ENCODE measurements around the gene HACD4. TPM values are rescaled to one million over a fixed set of nuclear protein-coding genes. Genes with fewer than 3 reads are reported as not detected.

Gene HACD4
- total and polyA plus RNA-seq, 2 experiments from 2014 or later = 1.2 to 1.3 TPM

DNA sequence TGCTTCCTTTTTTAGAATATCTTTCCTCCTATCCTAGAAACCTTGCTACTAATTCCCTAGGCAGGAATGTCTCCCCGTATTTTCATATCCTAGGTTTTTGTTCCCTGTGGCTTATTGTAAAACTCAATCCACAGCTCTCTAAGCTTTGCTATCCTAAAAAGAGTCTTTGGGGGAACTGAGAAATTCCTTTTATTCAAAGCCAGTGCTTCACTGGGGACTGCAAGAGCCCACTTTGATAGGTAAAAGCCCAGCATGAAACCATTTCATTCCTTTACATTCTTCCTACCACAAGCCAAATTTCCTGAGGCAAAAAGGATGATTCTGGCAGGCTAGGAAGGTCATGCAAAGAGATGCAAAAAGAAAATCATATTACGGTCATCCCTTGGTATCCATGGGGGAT, 5.8 kb upstream of the HACD4 start:
- Histone ChIP-seq H3K36me3 (replicated peaks; ENCODE audit: insufficient read depth, low read depth) (no peaks in the 10 kb centered on the region), H3K27me3 (no peaks in the 10 kb centered on the region), H3K4me2 (no peak overlapping the region), H3K27ac (no peak overlapping the region), H4K20me1 (ENCODE audit: insufficient read depth, poor library complexity, severe bottlenecking) (no peaks in the 10 kb centered on the region), H3K4me3 (no peak overlapping the region), H2AFZ (no peak overlapping the region), H3K79me2 (no peaks in the 10 kb centered on the region), H3K9me2 (replicated peaks; ENCODE audit: insufficient read depth) (no peaks in the 10 kb centered on the region), H3K4me1 (ENCODE audit: insufficient read depth) (no peaks in the 10 kb centered on the region), H3K9me3 (ENCODE audit: low read depth) (no peaks in the 10 kb centered on the region)
- no peak for DNase-seq (ENCODE audit: low spot score)
- 85% methylated on average over 2 of the region's 2 CpGs for WGBS (ENCODE audit: low lambda C conversion rate, missing lambda C conversion rate)
- no peak for TF ChIP-seq EZH2phosphoT487 (IDR thresholded peaks at IDR 0.05; ENCODE audit: low read depth, severe bottlenecking, unreplicated experiment)
- TF ChIP-seq CTCF (IDR thresholded peaks at IDR 0.05; ENCODE audit: poor library complexity) = no peak
- TF ChIP-seq EZH2 (IDR thresholded peaks at IDR 0.05; ENCODE audit: borderline replicate concordance) = no peak

GRCh38 chr9:21031808-21032183, 356 bp upstream of the HACD4 start:
- Histone ChIP-seq H4K20me1 (ENCODE audit: insufficient read depth, poor library complexity, severe bottlenecking) (no peaks in the 10 kb centered on the region), H3K79me2 (no peaks in the 10 kb centered on the region), H3K4me3 (peak overlapping the region; percentile 32), H2AFZ (peak overlapping the region; percentile 80), H3K9me3 (ENCODE audit: low read depth) (no peaks in the 10 kb centered on the region), H3K9me2 (replicated peaks; ENCODE audit: insufficient read depth) (no peaks in the 10 kb centered on the region), H3K27ac (peak overlapping the region; percentile 18), H3K4me1 (ENCODE audit: insufficient read depth) (peaks cover 4% of the 10 kb centered on the region), H3K4me2 (peak overlapping the region; percentile 86), H3K36me3 (replicated peaks; ENCODE audit: insufficient read depth, low read depth) (no peaks in the 10 kb centered on the region), H3K27me3 (no peaks in the 10 kb centered on the region)
- no peak for TF ChIP-seq CTCF (IDR thresholded peaks at IDR 0.05; ENCODE audit: poor library complexity)
- TF ChIP-seq EZH2 (IDR thresholded peaks at IDR 0.05; ENCODE audit: borderline replicate concordance) = no peak
- TF ChIP-seq EZH2phosphoT487 (IDR thresholded peaks at IDR 0.05; ENCODE audit: low read depth, severe bottlenecking, unreplicated experiment) = no peak
- DNase-seq (ENCODE audit: low spot score) = no peak
- WGBS (ENCODE audit: low lambda C conversion rate, missing lambda C conversion rate) = 76% methylated on average over 22 of the region's 22 CpGs

- H4K20me1 ChIP-seq (ENCODE audit: insufficient read depth, poor library complexity, severe bottlenecking) = no peaks in the 10 kb centered on the region
- TF ChIP-seq EZH2phosphoT487 (IDR thresholded peaks at IDR 0.05; ENCODE audit: low read depth, severe bottlenecking, unreplicated experiment) (no peak), CTCF (IDR thresholded peaks at IDR 0.05; ENCODE audit: poor library complexity) (no peak), EZH2 (IDR thresholded peaks at IDR 0.05; ENCODE audit: borderline replicate concordance) (no peak)
- peak; percentile 10 for DNase-seq (ENCODE audit: low spot score)
- no peaks in the 10 kb centered on the region for H3K36me3 ChIP-seq (replicated peaks; ENCODE audit: insufficient read depth, low read depth)
- no peaks in the 10 kb centered on the region for H3K79me2 ChIP-seq
- WGBS (ENCODE audit: low lambda C conversion rate, missing lambda C conversion rate) = 84% methylated on average over 5 of the region's 5 CpGs
- H3K4me3 ChIP-seq = no peak overlapping the region
- H3K27me3 ChIP-seq = no peaks in the 10 kb centered on the region
- H2AFZ ChIP-seq = peak overlapping the region; percentile 80
- no peaks in the 10 kb centered on the region for H3K9me2 ChIP-seq (replicated peaks; ENCODE audit: insufficient read depth)
- H3K27ac ChIP-seq = peak overlapping the region; percentile 18
- peaks cover 4% of the 10 kb centered on the region for H3K4me1 ChIP-seq (ENCODE audit: insufficient read depth)
- H3K4me2 ChIP-seq = peak overlapping the region; percentile 86
- no peaks in the 10 kb centered on the region for H3K9me3 ChIP-seq (ENCODE audit: low read depth)
Observed at GRCh38 chr9:21030389-21031035, 928 bp downstream of the HACD4 start.

All from hepatocyte (in vitro differentiated cells).